NT2/D1 (cell line): Measurements from ENCODE around the gene PFN3.

Experiments
- SUZ12 ChIP-seq: IDR thresholded peaks from 2 replicates; pipeline ENCODE4 v1.6.1; 2011; ENCODE audit not compliant: insufficient read length, insufficient read depth; ENCODE audit errors: extremely low read depth
- YY1 ChIP-seq: IDR thresholded peaks from 2 replicates; pipeline ENCODE4 v1.6.1; 2011; ENCODE audit not compliant: insufficient read length, insufficient read depth

GRCh38 chr5:177357459-177358351 lies 42.8 kb downstream of the PFN3 start, which contains the start of gene RGS14:
- TF ChIP-seq SUZ12 (no peak), YY1 (no peak)
